Measurements from ENCODE around the gene RGS16.
A peak's percentile ranks its signal among the peaks of the same experiment; 100 is the strongest.

The RGS16 gene

DNA sequence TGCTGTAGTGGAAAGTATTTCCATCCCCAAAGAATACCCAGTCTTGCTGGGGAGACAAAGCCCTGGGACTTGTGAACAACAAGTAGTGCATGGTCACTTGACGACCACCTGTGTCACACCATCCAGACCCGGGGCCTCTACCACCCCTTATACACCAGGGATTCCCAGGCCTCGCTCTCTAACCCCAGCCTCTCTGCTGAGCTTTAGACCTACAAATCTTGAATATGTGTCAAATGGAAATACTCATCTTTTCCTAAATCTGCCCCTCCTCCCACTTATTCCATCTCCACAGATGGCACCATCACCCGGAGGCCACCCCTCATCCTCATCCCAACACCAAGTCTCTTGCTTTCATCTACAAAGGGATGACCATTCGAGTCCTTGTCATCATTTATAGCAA, 14.3 kb downstream of the RGS16 start:
- FAIRE-seq (no peak), DNase-seq (ENCODE audit: insufficient read length, low spot score) (no peak)
- TF ChIP-seq CTCF (IDR thresholded peaks at IDR 0.05; ENCODE audit: insufficient read depth, missing control alignments) = no peak

DNA sequence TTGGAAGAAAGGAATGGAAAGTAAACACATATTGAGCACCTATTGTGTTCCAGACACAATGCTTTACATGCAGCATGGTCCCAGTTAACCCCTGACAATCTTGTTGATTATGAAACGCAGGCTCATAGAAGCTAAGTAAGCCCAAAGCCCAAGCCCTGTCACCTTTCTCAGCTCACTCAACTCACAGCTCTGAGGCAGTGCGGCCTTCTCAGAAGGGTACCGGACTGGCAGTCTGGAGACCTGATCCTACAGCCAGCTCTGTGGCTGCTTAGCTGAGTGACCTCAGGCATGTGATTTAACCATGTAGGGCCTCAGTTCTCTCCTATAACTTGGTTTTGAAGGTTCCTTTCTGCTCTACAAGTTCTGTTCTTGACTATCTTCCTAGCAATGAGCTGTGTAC, 14.7 kb downstream of the RGS16 start:
- DNase-seq (ENCODE audit: insufficient read length, low spot score) = no peak
- no peak for TF ChIP-seq CTCF (IDR thresholded peaks at IDR 0.05; ENCODE audit: insufficient read depth, missing control alignments)
- FAIRE-seq = no peak

DNA sequence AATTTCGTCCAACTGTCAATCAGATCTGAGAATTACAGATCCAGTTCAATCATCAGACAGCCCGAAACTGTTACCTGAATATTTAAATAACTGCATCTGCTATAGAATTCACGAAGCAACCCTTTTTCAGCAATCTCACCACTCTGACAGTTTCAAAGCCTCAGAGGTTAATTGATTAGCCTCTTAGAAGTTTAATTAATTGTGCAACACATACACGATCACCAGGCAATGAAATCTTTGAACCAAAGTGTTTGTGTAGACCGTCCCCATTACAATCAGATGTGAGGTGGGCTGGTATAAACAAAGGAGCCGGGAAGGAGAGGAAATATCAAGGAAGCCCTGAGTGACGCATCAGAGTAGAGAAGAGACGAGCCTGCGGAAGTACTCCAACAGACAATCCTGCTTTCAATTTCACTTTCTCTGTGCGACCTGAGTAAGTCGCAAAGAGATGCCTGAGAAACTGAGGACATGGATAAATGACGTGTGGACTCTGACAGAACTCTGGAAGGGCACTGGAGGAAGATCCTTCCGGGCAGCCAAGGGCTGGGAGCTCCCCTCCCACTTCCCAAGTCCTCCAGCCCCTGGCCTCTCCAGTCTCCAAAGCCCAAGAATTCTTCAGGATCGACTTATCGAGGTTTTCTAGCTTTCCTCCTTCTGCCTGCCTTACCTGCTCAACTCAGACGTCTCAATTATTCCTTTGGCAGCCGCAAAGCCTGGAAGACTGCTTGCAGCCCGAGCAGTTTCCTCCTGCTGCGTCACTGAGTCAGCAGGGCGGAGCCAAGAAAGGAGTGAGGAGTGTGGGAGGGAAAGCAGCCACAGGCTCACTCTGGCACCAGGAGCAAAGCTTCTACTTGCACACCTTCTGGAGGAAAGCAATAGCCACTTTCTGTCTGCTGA, 15.4 kb downstream of the RGS16 start, which contains the start of gene RNASEL:
Gene RNASEL (minus strand): TSS at position 757 of the 897 bp plus-strand sequence. CDS start 2,450 bp downstream, outside the sequence.
- DNase-seq (ENCODE audit: insufficient read length, low spot score) (no peak), FAIRE-seq (no peak)
- no peak for TF ChIP-seq CTCF (IDR thresholded peaks at IDR 0.05; ENCODE audit: insufficient read depth, missing control alignments)

- FAIRE-seq (peak; percentile 46), DNase-seq (ENCODE audit: insufficient read length, low spot score) (no peak)
- no peak for TF ChIP-seq CTCF (IDR thresholded peaks at IDR 0.05; ENCODE audit: insufficient read depth, missing control alignments)
Observed at GRCh38 chr1:182587666-182588499, 16.3 kb downstream of the RGS16 start.

DNA sequence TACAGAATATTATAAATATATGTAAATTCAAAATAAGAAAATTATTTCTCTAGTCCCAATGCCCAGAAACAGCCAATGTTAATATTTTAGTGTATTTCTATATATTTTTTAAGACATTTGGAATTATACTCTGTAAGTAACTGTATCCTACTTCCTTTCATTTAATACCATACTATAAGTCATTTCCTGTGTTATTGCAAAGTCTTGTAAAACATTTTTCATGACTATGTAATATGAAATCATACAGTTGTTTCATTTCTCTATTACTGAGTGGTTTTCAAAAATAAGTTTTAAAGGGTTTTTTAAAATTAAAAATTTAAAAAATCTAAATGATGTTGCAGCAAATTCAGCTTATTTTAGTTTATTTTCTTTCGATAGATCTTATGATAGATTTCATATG, 17.1 kb downstream of the RGS16 start:
- FAIRE-seq (no peak), DNase-seq (ENCODE audit: insufficient read length, low spot score) (no peak)
- no peak for TF ChIP-seq CTCF (IDR thresholded peaks at IDR 0.05; ENCODE audit: insufficient read depth, missing control alignments)

- DNase-seq (ENCODE audit: insufficient read length, low spot score) = no peak
- no peak for TF ChIP-seq CTCF (IDR thresholded peaks at IDR 0.05; ENCODE audit: insufficient read depth, missing control alignments)
- no peak for FAIRE-seq
Observed at GRCh38 chr1:182586380-182586779, 17.8 kb downstream of the RGS16 start.
